GM19463 (cell line): ENCODE results near the gene EEF2K.
"Not testable (repeated sequence)": the region's sequence is repeated elsewhere in the genome, so short reads cannot be mapped to it uniquely, and the experiment has no call there.

Source experiments
- ATAC-seq: cut with Tn5 transposase; IDR thresholded peaks from one replicate; pipeline ENCODE4 v1.9.1; 2021; ENCODE audit warnings: mild to moderate bottlenecking, moderate library complexity; ENCODE audit not compliant: unreplicated experiment

EEF2K gene

GRCh38 chr16:22189473-22190080 is 16.5 kb upstream of the EEF2K start:
- no peak for ATAC-seq

- ATAC-seq: peak; percentile 62
Measured at GRCh38 chr16:22190081-22190775, 15.8 kb upstream of the EEF2K start.

- ATAC-seq: peak; percentile 35
Measured at GRCh38 chr16:22190776-22191531, 15.1 kb upstream of the EEF2K start.

- no peak for ATAC-seq
Measured at GRCh38 chr16:22191532-22192260, 14.4 kb upstream of the EEF2K start.

- peak; percentile 17 for ATAC-seq
Measured at GRCh38 chr16:22192261-22193062, 13.6 kb upstream of the EEF2K start.

GRCh38 chr16:22193063-22193411 is 13.0 kb upstream of the EEF2K start:
- no peak for ATAC-seq

- ATAC-seq: no peak
Measured at GRCh38 chr16:22194707-22195444, 11.2 kb upstream of the EEF2K start.

- no peak for ATAC-seq
Measured at GRCh38 chr16:22195445-22195694, 10.7 kb upstream of the EEF2K start.

- no peak for ATAC-seq
Measured at GRCh38 chr16:22195695-22196558, 10.2 kb upstream of the EEF2K start.

- ATAC-seq: not testable (repeated sequence)
Measured at GRCh38 chr16:22196559-22197168, 9.4 kb upstream of the EEF2K start.

- ATAC-seq: no peak
Measured at GRCh38 chr16:22198547-22199293, 7.4 kb upstream of the EEF2K start.

- ATAC-seq: no peak
Measured at GRCh38 chr16:22202261-22202637, 3.8 kb upstream of the EEF2K start.

GRCh38 chr16:22203091-22203490 is 3.0 kb upstream of the EEF2K start:
- ATAC-seq: no peak

- ATAC-seq: no peak
Measured at GRCh38 chr16:22204091-22204655, 1.9 kb upstream of the EEF2K start.

GRCh38 chr16:22205577-22206012 is 483 bp upstream of the EEF2K start:
- ATAC-seq: no peak

GRCh38 chr16:22206842-22207714 is 1.0 kb downstream of the EEF2K start:
- peak; percentile 43 for ATAC-seq
